Measurements from ENCODE around the gene NUP50.

The NUP50 gene, protein sequence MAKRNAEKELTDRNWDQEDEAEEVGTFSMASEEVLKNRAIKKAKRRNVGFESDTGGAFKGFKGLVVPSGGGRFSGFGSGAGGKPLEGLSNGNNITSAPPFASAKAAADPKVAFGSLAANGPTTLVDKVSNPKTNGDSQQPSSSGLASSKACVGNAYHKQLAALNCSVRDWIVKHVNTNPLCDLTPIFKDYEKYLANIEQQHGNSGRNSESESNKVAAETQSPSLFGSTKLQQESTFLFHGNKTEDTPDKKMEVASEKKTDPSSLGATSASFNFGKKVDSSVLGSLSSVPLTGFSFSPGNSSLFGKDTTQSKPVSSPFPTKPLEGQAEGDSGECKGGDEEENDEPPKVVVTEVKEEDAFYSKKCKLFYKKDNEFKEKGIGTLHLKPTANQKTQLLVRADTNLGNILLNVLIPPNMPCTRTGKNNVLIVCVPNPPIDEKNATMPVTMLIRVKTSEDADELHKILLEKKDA
- 107 to 142 (median 117) reads per million in 4 donors for total RNA-seq

GRCh38 chr22:45163451-45164269, at the start of gene NUP50:
Gene NUP50, plus strand, starts transcription at chr22:45163925. Its CDS starts 4,253 bp downstream, at chr22:45168178.
- DNase-seq: peak; percentile 93 to 99 (median 95)

- DNase-seq: no peak
Observed at GRCh38 chr22:45120440-45120839, 43.3 kb upstream of the NUP50 start.

- no peak for DNase-seq
Observed at GRCh38 chr22:45120931-45121330, 42.8 kb upstream of the NUP50 start.

DNA sequence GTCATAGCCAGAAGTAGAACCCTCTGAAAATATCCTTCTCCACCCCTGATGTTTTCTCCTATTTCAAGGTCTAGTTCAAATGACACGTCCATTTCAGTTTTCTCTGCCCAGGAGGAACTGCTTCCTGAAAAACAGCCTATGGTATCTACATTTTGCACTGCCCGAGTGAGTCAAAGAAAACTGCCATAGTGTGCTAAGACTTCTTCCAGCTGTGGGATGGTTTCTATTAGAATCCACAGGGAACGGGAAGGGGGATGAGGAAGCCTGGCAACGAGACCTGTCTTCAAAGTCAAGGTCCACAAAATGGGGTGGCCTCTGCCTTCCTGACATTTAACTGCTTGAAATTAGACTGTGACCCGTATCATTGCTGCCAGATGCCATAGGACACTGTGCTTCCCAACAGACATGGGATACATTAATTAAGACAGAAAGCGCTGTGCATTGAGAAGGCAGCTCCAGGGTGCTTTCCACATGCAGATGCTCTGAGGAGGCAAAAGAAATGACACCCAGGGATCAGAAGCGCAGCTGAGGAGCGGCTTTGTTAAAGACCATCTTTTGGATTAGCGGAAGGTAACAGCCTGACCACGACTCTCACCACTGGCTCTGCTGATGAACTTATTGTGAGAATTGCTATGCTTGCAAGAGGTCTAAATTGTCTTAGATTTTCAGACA, 39.4 kb upstream of the NUP50 start:
- no peak for DNase-seq

- no peak for DNase-seq
Observed at GRCh38 chr22:45125188-45125587, 38.5 kb upstream of the NUP50 start.

DNA sequence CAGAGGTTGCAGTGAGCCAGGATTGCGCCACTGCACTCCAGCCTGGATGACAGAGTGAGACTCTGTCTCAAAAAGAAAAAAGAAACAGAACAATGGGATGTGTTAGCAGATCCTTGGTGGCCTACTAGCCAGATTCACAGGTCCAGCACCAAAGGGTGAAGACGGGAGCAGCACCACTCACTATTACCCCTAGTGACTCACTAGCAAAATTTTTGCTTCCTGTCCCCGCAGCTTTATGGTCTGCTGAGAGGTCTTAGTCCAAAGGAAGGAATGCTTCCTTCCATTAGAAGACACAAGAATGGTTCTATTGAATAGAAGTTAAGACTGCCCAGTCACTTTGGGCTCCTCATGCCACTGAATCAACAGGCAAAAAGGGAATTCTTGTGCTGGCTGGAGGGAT, 35.9 kb upstream of the NUP50 start:
- no peak for DNase-seq

DNA sequence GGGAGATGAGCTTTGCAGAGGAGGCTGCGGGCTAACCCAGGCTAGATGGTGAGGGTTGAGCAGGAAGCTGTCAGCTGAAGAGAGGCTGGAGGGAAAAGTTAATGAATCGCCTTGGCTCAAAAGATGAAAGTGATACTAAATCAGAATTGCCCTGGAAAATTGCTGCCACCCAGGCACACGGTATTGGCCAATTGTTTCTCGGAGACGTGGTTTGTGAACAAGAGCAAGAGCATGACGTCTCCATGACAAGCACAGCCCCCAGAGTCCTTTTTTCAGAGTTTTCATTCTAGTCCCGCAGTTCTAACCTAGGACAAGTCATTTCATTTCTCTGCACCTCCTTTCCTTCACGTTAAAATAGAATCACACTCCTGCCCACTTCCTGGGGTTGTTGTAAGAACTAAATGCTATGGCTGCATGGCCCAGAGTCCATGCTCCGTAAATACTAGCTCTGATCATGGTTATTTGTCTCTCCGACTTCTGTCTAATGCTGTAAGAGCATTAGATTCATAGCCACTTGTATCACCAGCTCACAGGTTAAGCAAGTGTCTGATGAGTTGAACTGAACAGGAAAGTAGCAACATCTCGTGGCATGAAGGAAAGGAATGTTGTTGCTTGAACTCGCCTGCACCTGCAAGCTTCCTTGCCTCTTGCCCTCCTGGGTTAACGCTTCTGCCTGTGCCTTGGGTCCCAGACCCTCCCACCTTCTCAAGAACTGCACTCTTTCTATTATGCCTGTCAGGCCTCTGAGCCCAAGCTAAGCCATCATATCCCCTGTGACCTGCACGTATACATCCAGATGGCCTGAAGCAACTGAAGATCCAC, 33.8 kb upstream of the NUP50 start:
- peak in 1 of 5 donors; percentile 65 for DNase-seq

GRCh38 chr22:45130891-45131290, 32.8 kb upstream of the NUP50 start:
- DNase-seq: no peak

GRCh38 chr22:45131749-45132148, 32.0 kb upstream of the NUP50 start:
- DNase-seq: no peak

DNA sequence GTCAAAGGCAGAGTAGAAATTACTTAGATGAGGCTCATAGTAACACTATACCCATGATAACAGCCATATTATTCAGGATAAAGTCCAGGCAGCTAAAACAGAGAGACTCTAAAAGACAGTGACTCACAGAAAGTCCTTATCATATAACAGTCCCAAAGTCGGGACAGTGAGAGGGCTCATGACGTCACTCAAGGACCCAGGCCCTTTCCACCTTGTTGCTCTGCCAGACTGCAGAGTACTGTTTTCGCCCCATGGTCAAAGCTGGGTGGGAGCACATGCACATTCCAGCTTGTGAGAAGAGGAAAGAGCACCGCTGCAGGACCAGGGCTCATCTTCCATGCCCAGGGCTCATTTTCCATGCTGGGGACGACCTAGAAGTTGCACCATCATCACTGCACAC, 29.4 kb upstream of the NUP50 start:
- DNase-seq: no peak

DNA sequence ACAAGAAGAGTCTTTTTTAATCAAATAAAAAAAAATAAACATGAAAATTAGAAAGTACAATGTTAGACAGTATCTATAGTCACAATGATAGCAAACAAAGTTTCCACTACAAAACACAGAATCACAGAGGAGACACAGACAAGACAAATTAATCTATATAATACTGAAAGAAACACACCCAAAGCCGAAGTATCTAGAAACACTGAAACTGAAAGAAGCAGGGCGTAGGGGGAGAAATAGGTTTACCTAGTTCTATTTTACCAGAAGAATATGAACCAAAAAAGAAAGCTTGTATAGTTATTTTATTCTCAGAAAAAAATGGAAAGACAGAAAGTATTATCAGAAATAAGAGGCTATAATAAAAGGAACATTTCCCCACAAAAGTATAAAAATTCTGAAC, 27.1 kb upstream of the NUP50 start:
- peak in 1 of 5 donors; percentile 11 for DNase-seq

DNA sequence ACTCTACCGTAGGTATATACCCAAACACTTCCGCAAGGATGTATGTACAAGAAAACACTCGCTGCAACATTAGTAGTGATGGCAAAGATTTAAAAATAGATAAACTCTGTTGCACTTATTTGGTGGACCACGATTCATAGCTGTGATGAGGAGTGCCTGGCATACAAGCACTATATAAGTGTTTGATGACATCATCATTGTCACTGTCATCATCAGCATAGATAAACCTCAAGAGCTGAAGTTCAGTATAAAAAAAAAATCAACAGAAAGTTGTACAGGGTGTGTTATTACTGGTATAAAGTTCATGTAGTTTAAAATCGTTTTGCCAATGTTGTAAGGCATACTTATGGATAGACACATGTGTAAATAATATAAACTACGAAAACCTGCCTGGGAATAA, 24.0 kb upstream of the NUP50 start:
- DNase-seq: no peak

GRCh38 chr22:45142376-45142775, 21.3 kb upstream of the NUP50 start:
- no peak for DNase-seq

DNA sequence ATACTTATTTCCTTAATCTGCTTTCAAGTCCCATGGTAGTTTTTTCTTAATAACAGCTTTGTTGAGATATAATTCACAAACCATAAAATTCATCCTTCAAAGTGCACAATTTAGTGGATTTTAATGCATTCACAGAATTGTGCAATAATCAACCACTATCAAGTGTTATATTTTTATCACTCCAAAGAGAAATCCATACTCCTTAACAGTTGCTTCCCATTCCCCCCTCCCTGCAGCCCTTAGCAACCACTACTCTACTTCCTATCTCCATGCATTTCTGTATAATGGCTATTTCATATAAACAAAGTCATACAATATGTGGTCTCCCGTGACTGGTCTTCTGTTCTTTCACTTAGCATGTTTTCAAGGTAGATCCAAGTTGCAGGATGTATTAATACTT, 18.8 kb upstream of the NUP50 start:
- no peak for DNase-seq

DNA sequence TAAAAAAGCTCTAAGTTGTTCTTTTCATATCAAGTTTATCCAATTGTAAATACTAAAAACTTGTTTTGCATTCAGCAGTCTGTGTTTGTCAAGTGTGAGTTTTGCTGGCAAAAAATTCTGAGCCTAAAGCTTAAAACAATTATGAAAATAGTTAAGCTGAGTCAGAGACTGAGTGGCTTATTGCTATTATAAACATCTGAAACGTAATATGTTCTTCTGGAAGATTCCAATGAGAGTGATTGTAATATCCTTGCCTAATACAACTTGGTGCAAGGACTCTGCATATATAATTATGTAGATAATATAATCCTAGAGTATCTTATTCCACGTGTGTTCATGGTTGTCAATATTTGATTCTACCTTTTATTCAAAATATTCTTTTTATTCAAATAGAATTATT, 14.1 kb upstream of the NUP50 start:
- no peak for DNase-seq

- no peak for DNase-seq
Observed at GRCh38 chr22:45150139-45150538, 13.6 kb upstream of the NUP50 start.

DNA sequence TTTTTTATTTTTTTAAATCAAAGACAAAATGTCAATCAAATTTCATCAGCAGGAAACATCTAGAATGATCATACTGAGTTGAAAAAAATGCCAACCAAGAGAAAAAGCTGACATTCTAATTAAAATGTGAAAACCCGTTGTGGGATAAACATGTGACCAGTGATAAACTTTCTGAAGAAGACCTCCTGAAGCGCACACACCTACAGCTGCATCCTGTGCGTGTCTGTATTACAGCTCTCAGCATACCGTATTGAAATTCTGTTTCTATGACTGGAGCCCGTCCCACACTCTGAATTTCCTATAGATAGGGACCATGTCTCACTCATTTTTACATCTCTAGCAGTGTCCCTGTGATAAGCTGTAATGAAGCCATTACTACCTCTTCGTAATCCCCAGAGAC, 12.2 kb upstream of the NUP50 start:
- DNase-seq: no peak

DNA sequence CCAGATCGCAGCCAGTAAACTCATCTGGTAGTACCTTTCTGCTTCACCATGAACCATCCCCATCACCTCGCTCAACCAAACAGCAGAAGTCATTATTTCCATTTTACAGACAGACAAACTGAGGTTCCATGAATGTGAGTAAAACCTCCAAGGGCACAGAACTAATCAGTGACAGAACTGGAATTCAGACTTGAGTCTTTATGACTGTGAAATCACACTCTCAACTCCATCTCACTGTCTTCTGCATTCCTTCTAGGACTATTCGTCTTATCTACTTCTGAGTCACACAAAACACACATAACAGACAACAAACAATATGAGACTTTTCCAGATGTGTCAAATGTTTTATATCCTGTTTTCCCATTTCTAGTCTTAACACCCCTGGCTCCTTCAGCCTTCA, 9.3 kb upstream of the NUP50 start:
- no peak for DNase-seq

- no peak for DNase-seq
Observed at GRCh38 chr22:45155050-45155840, 8.5 kb upstream of the NUP50 start.

GRCh38 chr22:45157907-45158306, 5.8 kb upstream of the NUP50 start:
- DNase-seq: no peak

DNA sequence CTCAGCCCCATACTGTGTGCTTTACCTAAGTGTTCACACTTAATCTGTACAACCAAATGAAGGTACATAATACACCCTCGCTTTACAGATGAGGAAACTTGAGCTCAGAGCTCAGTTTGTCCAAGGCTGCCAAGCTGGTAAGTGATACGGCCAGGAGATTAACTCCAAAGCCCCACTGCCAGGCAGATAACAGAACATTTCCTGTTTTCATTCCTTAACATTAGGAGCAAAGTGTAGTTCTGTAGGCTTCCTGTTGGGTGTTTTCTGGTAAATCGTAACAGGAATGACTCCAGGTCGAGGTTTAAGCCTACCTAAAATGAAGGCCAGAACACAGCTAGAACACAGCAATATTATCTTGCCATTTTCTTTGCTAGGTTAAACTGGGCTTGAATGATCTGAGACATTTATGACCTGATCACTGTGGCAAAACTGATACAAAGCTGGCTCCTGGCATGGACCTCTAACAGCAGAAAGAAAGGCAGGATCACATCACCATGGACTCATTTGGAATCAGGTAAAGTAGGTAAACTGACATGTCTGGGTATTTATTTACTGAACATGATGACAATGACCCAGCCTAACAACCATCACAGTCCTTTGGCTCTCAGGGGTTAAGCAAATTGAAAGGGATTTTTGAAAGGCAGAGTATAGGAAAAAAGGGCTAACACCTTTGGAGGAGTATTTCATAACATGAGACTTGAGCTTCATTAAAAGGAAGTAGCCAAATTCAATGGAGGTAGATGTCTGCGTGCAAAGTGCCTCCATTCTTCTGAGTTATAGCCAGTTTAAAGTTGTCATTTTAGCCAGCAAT, 3.9 kb upstream of the NUP50 start:
- no peak for DNase-seq

Data from T-helper 1 cell (primary cell).